ENCODE data around the gene GABRB3.

The GABRB3 gene

GRCh38 chr15:26615188-26615926 lies 157.5 kb downstream of the GABRB3 start:
- Mint-ChIP-seq H3K27me3 (no peaks in the 10 kb centered on the region), H3K9me3 (peaks cover 27% of the 10 kb centered on the region), H3K4me3 (no peak overlapping the region), H3K36me3 (no peaks in the 10 kb centered on the region), H3K4me1 (no peaks in the 10 kb centered on the region), H3K27ac (no peak overlapping the region)
- DNase-seq, result no peak
- CTCF ChIA-PET, result no interaction called here

GRCh38 chr15:26614734-26615133 lies 158.1 kb downstream of the GABRB3 start:
- H3K4me3 Mint-ChIP-seq, result no peak overlapping the region
- CTCF ChIA-PET, result no interaction called here
- no peaks in the 10 kb centered on the region for H3K36me3 Mint-ChIP-seq
- peaks cover 24% of the 10 kb centered on the region for H3K9me3 Mint-ChIP-seq
- no peak for DNase-seq
- H3K4me1 Mint-ChIP-seq, result no peaks in the 10 kb centered on the region
- H3K27me3 Mint-ChIP-seq, result no peaks in the 10 kb centered on the region
- no peak overlapping the region for H3K27ac Mint-ChIP-seq

- Mint-ChIP-seq H3K9me3 (peaks cover 25% of the 10 kb centered on the region), H3K27me3 (no peaks in the 10 kb centered on the region), H3K4me1 (no peaks in the 10 kb centered on the region), H3K4me3 (no peak overlapping the region), H3K36me3 (no peaks in the 10 kb centered on the region), H3K27ac (no peak overlapping the region)
- CTCF ChIA-PET, result no interaction called here
- DNase-seq, result no peak
Measured at GRCh38 chr15:26598704-26599103, 174.2 kb downstream of the GABRB3 start.

DNA sequence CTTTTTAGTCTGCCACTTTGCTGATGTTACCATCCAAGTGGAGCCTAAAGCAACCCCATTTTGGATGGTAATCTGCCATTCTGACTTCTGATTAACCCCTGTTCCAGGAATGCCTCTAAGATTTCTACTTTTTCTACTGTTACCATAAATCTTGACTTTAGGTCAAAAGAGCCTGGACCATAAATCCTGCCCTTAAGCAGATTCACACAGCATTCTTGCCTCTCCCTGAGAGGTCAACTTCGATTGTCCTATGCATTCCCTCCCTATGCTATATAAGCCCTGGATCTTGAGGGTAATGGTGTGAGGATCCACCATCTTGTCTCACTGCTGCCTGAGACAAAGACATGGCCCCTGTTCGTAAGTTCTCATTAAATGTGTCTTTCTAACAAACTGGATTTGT lies 177.3 kb downstream of the GABRB3 start:
- H3K4me1 Mint-ChIP-seq, result no peaks in the 10 kb centered on the region
- no peaks in the 10 kb centered on the region for H3K36me3 Mint-ChIP-seq
- no peaks in the 10 kb centered on the region for H3K27me3 Mint-ChIP-seq
- no peak overlapping the region for H3K4me3 Mint-ChIP-seq
- DNase-seq, result no peak
- peaks cover 27% of the 10 kb centered on the region for H3K9me3 Mint-ChIP-seq
- H3K27ac Mint-ChIP-seq, result no peak overlapping the region
- CTCF ChIA-PET, result no interaction called here

DNA sequence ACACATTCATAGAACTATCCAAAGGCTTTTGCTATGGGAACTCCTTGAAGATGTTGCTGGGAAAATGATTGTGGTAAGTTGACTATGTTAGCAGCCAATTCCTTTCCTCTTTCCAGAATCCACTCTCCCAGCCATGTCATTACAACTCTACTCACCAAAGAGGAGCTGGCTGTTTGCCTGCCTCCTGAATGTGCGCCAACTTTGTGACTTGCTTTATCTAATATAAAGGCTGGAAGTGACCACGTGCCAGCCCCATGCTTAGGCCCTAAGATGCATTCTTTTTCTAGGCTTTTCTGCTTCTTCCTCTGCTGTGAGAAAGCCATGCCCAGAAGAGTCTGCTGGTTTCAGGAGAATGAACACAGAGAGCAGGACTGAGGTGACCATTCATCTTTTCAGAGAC lies 182.2 kb downstream of the GABRB3 start:
- H3K27me3 Mint-ChIP-seq, result no peaks in the 10 kb centered on the region
- no peak overlapping the region for H3K27ac Mint-ChIP-seq
- H3K4me3 Mint-ChIP-seq, result no peak overlapping the region
- H3K9me3 Mint-ChIP-seq, result peaks cover 9% of the 10 kb centered on the region
- no peaks in the 10 kb centered on the region for H3K4me1 Mint-ChIP-seq
- DNase-seq, result no peak
- H3K36me3 Mint-ChIP-seq, result no peaks in the 10 kb centered on the region
- CTCF ChIA-PET, result no interaction called here

- no peaks in the 10 kb centered on the region for H3K27me3 Mint-ChIP-seq
- H3K4me1 Mint-ChIP-seq, result no peaks in the 10 kb centered on the region
- H3K36me3 Mint-ChIP-seq, result no peaks in the 10 kb centered on the region
- H3K4me3 Mint-ChIP-seq, result no peak overlapping the region
- CTCF ChIA-PET, result no interaction called here
- no peak overlapping the region for H3K27ac Mint-ChIP-seq
- DNase-seq, result no peak
- peaks cover 30% of the 10 kb centered on the region for H3K9me3 Mint-ChIP-seq
Measured at GRCh38 chr15:26582840-26583239, 190.0 kb downstream of the GABRB3 start.

DNA sequence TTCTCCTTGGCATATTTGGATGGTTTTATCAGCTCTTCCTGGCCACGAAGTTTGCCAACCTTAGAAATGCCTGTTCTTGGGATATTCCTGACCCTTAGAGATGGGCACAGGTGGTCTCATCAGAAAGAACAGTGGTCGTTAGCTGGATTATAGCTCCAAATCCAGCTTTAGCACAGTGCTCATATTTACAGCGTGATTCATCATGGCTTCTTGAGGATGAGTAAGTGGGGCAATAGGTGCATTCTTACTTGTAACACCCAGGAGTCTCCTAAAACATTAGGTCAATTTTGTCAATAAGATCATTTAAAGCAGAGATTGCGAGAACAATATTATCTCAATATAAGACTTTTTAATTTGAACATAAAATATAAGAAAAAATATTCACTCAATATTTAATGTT lies 191.9 kb downstream of the GABRB3 start:
- peaks cover 32% of the 10 kb centered on the region for H3K9me3 Mint-ChIP-seq
- no peaks in the 10 kb centered on the region for H3K36me3 Mint-ChIP-seq
- DNase-seq, result no peak
- H3K27me3 Mint-ChIP-seq, result no peaks in the 10 kb centered on the region
- no peak overlapping the region for H3K4me3 Mint-ChIP-seq
- CTCF ChIA-PET, result no interaction called here
- H3K4me1 Mint-ChIP-seq, result no peaks in the 10 kb centered on the region
- H3K27ac Mint-ChIP-seq, result no peak overlapping the region

DNA sequence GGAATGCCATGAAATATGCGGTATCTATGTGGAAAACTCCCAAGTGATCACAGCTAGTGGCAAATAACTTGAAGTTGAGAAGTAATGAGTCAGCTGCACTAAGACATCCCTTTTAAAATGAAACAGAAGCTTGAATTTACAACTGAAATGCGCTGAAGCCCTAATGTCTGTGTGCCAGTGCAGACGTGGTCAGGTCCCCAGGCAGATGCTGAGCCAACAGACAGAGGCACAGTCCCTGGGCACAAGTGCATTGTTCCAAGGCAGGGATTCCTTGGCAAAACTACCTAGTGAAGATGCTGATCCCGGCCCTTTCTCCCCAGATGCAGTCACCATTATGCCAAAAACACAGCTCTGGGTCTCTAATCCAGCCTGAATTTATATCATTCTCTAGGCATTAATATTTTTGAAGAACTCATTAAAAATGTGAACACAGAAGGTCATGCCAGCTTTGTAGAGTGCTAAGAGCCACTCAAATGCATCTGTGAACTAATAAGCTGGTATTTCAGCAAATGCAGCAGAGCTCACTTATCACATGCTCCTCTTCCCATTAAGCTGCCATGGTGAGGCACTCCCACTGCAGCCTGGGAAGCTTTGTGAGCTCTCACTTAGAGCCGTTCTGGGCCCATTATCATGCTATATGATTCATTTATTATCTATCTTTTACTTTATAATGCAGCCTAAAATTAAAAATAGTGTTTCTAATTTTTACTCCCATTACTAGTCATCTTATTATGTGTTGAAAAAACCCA lies 200.1 kb downstream of the GABRB3 start:
- Mint-ChIP-seq H3K27me3 (no peaks in the 10 kb centered on the region), H3K4me1 (no peaks in the 10 kb centered on the region), H3K9me3 (peaks cover 19% of the 10 kb centered on the region), H3K36me3 (no peaks in the 10 kb centered on the region), H3K27ac (no peak overlapping the region), H3K4me3 (no peak overlapping the region)
- no peak for DNase-seq
- CTCF ChIA-PET, result no interaction called here

- Mint-ChIP-seq H3K9me3 (peaks cover 16% of the 10 kb centered on the region), H3K36me3 (no peaks in the 10 kb centered on the region), H3K27ac (no peak overlapping the region), H3K4me3 (no peak overlapping the region), H3K4me1 (no peaks in the 10 kb centered on the region), H3K27me3 (no peaks in the 10 kb centered on the region)
- CTCF ChIA-PET, result no interaction called here
- DNase-seq, result no peak
Measured at GRCh38 chr15:26571346-26571745, 201.5 kb downstream of the GABRB3 start.

- H3K27ac Mint-ChIP-seq, result no peak overlapping the region
- no peaks in the 10 kb centered on the region for H3K4me1 Mint-ChIP-seq
- H3K9me3 Mint-ChIP-seq, result peaks cover 11% of the 10 kb centered on the region
- H3K36me3 Mint-ChIP-seq, result no peaks in the 10 kb centered on the region
- no peak for DNase-seq
- H3K27me3 Mint-ChIP-seq, result no peaks in the 10 kb centered on the region
- H3K4me3 Mint-ChIP-seq, result no peak overlapping the region
- CTCF ChIA-PET, result no interaction called here
Measured at GRCh38 chr15:26565542-26565941, 207.3 kb downstream of the GABRB3 start.

DNA sequence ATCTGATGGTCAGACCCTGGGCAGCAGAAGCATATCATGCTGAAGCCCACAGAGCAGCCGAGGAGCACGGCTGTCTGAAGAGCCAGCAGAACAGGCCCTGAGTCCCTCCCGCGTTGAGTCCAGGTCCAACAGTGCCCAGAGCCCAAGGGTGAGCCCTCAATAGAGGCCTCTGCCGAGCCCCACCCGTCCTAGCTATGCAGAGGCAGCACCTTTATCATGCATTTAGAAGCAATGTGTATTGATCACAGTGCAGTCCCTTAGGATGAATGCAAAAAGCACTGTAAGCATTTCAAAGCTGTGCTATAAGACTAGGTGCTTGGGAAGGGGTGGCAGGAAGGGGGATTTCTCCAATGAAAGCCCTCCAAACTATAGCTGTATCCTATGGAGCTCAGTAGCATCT lies 208.5 kb downstream of the GABRB3 start:
- DNase-seq, result no peak
- Mint-ChIP-seq H3K4me3 (no peak overlapping the region), H3K9me3 (peaks cover 12% of the 10 kb centered on the region), H3K27ac (no peak overlapping the region), H3K27me3 (no peaks in the 10 kb centered on the region), H3K4me1 (no peaks in the 10 kb centered on the region), H3K36me3 (no peaks in the 10 kb centered on the region)
- CTCF ChIA-PET, result no interaction called here

- no peak for DNase-seq
Measured at GRCh38 chr15:26562336-26562735, 210.5 kb downstream of the GABRB3 start.

GRCh38 chr15:26561896-26562295 lies 211.0 kb downstream of the GABRB3 start:
- CTCF ChIA-PET, result no interaction called here
- H3K9me3 Mint-ChIP-seq, result peaks cover 14% of the 10 kb centered on the region
- H3K4me1 Mint-ChIP-seq, result no peaks in the 10 kb centered on the region
- H3K27me3 Mint-ChIP-seq, result no peaks in the 10 kb centered on the region
- DNase-seq, result no peak
- no peak overlapping the region for H3K27ac Mint-ChIP-seq
- H3K4me3 Mint-ChIP-seq, result no peak overlapping the region
- H3K36me3 Mint-ChIP-seq, result no peaks in the 10 kb centered on the region

More at GRCh38 chr15:26562336-26562735, 210.5 kb downstream of the GABRB3 start:
- H3K27ac Mint-ChIP-seq, result no peak overlapping the region
- CTCF ChIA-PET, result no interaction called here
- no peaks in the 10 kb centered on the region for H3K36me3 Mint-ChIP-seq
- peaks cover 12% of the 10 kb centered on the region for H3K9me3 Mint-ChIP-seq
- no peaks in the 10 kb centered on the region for H3K4me1 Mint-ChIP-seq
- no peaks in the 10 kb centered on the region for H3K27me3 Mint-ChIP-seq
- H3K4me3 Mint-ChIP-seq, result no peak overlapping the region

DNA sequence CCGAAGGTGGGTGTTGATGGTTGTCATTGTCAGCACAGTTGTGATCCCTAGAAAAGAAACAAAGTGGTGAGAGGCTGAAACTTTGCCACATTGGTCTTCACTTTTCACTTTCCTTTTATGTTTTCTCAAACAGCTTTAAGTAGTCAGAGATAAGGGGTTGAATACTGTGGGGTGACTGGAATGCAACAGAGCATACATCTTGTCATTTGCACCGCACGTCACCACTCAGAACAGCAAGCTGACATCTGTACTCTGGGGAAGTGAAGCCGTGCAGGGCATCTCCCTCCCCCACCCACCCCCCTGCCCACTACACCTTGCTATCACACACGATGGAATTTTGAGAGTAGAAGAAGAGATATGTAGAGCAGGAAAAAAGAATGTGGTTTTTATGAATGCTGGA lies 211.7 kb downstream of the GABRB3 start:
- no peaks in the 10 kb centered on the region for H3K36me3 Mint-ChIP-seq
- DNase-seq, result no peak
- H3K9me3 Mint-ChIP-seq, result peaks cover 14% of the 10 kb centered on the region
- no peak overlapping the region for H3K4me3 Mint-ChIP-seq
- CTCF ChIA-PET, result no interaction called here
- no peaks in the 10 kb centered on the region for H3K4me1 Mint-ChIP-seq
- H3K27me3 Mint-ChIP-seq, result no peaks in the 10 kb centered on the region
- no peak overlapping the region for H3K27ac Mint-ChIP-seq

GRCh38 chr15:26555898-26556297 lies 217.0 kb downstream of the GABRB3 start:
- Mint-ChIP-seq H3K4me1 (no peaks in the 10 kb centered on the region), H3K27ac (no peak overlapping the region), H3K9me3 (peaks cover 23% of the 10 kb centered on the region), H3K36me3 (no peaks in the 10 kb centered on the region), H3K27me3 (no peaks in the 10 kb centered on the region), H3K4me3 (no peak overlapping the region)
- CTCF ChIA-PET, result no interaction called here
- DNase-seq, result no peak

Measured in activated naive CD4-positive, alpha-beta T cell treated with anti-CD3 and anti-CD28 coated beads, Interleukin-2, amount 10 ng/mL, durations not matched to agents 7 days and 5 days (primary cell).